ENCODE results near the gene CAMK2N2. TPM values are rescaled to one million over a fixed set of nuclear protein-coding genes. Genes with fewer than 3 reads are reported as not detected.

The CAMK2N2 gene
- total RNA-seq, 2 donors from 2014 or later: not detected

GRCh38 chr3:184238246-184238818 is 23.0 kb downstream of the CAMK2N2 start:
- peaks cover 0 to 11% of the 10 kb centered on the region in 2 donors for H3K4me1 ChIP-seq
- H3K4me3 ChIP-seq: no peak overlapping the region
- peaks cover 11% of the 10 kb centered on the region for H3K36me3 ChIP-seq
- no peak overlapping the region for H3K27ac ChIP-seq
- no peaks in the 10 kb centered on the region for H3K27me3 ChIP-seq
- no peaks in the 10 kb centered on the region for H3K9me3 ChIP-seq
- no peak for DNase-seq (ENCODE audit: low spot score)
- TF ChIP-seq CTCF (IDR thresholded peaks at IDR 0.05): no peak

- DNase-seq (ENCODE audit: low spot score): no peak
- H3K4me1 ChIP-seq: peaks cover 0 to 11% of the 10 kb centered on the region in 2 donors
- no peak overlapping the region for H3K4me3 ChIP-seq
- no peak overlapping the region for H3K27ac ChIP-seq
- peaks cover 7% of the 10 kb centered on the region for H3K36me3 ChIP-seq
- no peaks in the 10 kb centered on the region for H3K27me3 ChIP-seq
- no peaks in the 10 kb centered on the region for H3K9me3 ChIP-seq
- TF ChIP-seq CTCF (IDR thresholded peaks at IDR 0.05): no peak
These were observed 23.5 kb downstream of the CAMK2N2 start for GRCh38 chr3:184237807-184238206.

- H3K27me3 ChIP-seq: no peaks in the 10 kb centered on the region
- no peak overlapping the region for H3K27ac ChIP-seq
- TF ChIP-seq CTCF (IDR thresholded peaks at IDR 0.05): no peak
These were observed 24.1 kb downstream of the CAMK2N2 start for GRCh38 chr3:184237211-184237610.

GRCh38 chr3:184236636-184237035 is 24.7 kb downstream of the CAMK2N2 start:
- Histone ChIP-seq H3K27ac (no peak overlapping the region), H3K4me1 (peaks cover 0 to 6% of the 10 kb centered on the region in 2 donors), H3K9me3 (no peaks in the 10 kb centered on the region), H3K36me3 (no peaks in the 10 kb centered on the region), H3K27me3 (peaks cover under 1 to 4% of the 10 kb centered on the region in 2 donors), H3K4me3 (no peak overlapping the region)
- no peak for DNase-seq (ENCODE audit: low spot score)
- no peak for TF ChIP-seq CTCF (IDR thresholded peaks at IDR 0.05)

More at GRCh38 chr3:184237211-184237610, 24.1 kb downstream of the CAMK2N2 start:
- Histone ChIP-seq H3K36me3 (peaks cover 1% of the 10 kb centered on the region), H3K9me3 (no peaks in the 10 kb centered on the region), H3K4me3 (no peak overlapping the region), H3K4me1 (peaks cover 0 to 11% of the 10 kb centered on the region in 2 donors)
- DNase-seq (ENCODE audit: low spot score): no peak

GRCh38 chr3:184236033-184236410 is 25.3 kb downstream of the CAMK2N2 start:
- Histone ChIP-seq H3K27me3 (peaks cover 6 to 7% of the 10 kb centered on the region in 2 donors), H3K36me3 (no peaks in the 10 kb centered on the region), H3K4me3 (no peak overlapping the region), H3K4me1 (peaks cover 0 to under 1% of the 10 kb centered on the region in 2 donors), H3K9me3 (no peaks in the 10 kb centered on the region), H3K27ac (no peak overlapping the region)
- no peak for TF ChIP-seq CTCF (IDR thresholded peaks at IDR 0.05)
- no peak for DNase-seq (ENCODE audit: low spot score)

Data from right atrium auricular region (tissue), 2 donors.